CD4-positive, alpha-beta T cell treated with Interleukin-10 for 1 hour (primary cell): Measurements from ENCODE around the gene OAS1.

ENCODE experiments used
- DNase-seq: peaks from one replicate; pipeline ENCODE4 v3.0.0-alpha.2; 2020

The OAS1 gene

GRCh38 chr12:112967858-112968257, 61.1 kb downstream of the OAS1 start:
- no peak for DNase-seq
